Measurements from ENCODE around the gene ASB2.

ASB2 gene

DNA sequence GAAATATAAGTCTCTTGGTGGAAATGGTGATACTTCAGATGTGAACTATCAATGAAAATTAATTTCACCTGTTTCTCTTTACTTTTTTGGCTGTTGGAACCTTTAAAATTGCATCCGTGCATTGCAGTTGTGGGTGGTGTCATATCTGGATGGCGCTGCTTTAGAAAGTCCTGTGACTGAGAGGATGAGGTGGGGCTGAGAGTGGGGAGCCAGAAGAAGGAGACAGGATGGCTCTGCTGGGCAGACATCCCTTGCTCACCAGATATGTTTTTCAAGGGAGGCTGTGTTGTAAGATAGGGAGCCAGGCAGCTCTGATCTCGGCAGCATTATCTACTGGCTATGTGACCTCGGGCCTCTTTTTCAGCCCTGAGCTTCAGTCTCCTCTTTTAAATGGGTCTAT lies 12.7 kb downstream of the ASB2 start:
- TF ChIP-seq, protein P1, sequence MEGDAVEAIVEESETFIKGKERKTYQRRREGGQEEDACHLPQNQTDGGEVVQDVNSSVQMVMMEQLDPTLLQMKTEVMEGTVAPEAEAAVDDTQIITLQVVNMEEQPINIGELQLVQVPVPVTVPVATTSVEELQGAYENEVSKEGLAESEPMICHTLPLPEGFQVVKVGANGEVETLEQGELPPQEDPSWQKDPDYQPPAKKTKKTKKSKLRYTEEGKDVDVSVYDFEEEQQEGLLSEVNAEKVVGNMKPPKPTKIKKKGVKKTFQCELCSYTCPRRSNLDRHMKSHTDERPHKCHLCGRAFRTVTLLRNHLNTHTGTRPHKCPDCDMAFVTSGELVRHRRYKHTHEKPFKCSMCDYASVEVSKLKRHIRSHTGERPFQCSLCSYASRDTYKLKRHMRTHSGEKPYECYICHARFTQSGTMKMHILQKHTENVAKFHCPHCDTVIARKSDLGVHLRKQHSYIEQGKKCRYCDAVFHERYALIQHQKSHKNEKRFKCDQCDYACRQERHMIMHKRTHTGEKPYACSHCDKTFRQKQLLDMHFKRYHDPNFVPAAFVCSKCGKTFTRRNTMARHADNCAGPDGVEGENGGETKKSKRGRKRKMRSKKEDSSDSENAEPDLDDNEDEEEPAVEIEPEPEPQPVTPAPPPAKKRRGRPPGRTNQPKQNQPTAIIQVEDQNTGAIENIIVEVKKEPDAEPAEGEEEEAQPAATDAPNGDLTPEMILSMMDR (IDR thresholded peaks at IDR 0.05; ENCODE audit: borderline replicate concordance, insufficient read depth, low read depth, low read length): no peak
- H3K4me3 ChIP-seq (ENCODE audit: low read depth, low read length): no peak overlapping the region

DNA sequence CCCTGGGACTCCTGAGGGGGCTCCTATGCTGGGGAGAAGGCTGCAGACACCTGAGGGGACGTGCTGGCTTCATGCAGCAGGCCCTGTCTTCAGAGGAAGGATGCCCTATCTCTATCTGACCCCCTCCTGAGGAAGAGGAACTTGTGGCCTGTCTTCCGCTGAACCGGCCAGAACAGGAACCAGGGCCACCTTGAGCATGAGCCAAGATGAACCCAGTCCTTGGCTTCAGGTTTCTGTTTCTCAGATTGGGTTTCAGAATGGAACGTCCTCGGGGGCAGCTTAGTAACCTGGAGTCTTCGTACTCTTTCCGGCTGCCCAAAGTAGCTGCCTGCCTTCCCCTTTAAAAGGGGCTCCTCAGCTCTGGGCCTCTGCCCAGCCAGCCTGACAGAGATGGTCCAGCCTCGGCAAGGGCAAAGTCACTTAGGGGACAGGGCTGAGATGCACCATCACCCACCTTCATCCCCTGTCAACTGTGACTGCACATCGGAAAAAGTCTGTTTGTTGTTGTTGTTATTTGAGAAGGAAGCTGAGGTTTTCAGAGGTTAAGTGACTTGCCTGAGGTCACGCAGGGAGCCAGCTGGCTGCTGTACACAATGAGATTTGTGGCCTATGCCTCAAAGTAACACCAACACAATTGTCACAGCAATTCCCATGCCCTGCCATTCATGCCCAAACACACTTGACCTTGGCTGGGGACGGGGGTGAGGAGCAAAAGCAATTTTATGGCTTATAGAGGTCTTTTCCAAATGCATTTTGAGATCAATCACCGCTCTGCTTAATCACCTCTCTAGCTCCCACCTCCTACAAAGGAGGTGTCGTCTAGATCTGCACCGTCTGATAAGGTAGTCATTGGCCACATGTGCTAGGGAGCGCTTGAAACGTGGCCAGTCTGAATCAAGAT lies 13.4 kb downstream of the ASB2 start:
- no peak overlapping the region for H3K4me3 ChIP-seq (ENCODE audit: low read depth, low read length)
- TF ChIP-seq, protein P1 (IDR thresholded peaks at IDR 0.05; ENCODE audit: borderline replicate concordance, insufficient read depth, low read depth, low read length): no peak

DNA sequence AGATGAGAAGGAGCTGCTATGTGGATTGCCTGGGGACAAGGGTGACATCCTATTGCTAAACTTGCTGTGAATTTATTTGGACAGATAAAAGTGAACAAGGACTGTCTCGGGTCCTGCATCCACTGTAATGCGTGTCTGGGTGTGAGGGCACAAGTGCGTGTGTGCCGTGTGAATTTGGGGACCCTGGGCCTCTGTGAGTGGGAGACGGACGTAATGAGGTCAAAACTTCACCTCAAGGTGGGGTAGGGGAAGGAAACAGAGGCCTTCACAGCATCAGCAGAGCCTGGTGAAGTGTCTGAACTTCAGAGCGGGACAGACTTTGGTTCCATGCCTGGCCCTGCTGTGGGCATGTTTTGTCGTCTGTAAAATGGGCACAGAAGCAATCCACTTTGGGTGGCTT lies 14.8 kb downstream of the ASB2 start:
- no peak overlapping the region for H3K4me3 ChIP-seq (ENCODE audit: low read depth, low read length)
- TF ChIP-seq, protein P1 (IDR thresholded peaks at IDR 0.05; ENCODE audit: borderline replicate concordance, insufficient read depth, low read depth, low read length): no peak

DNA sequence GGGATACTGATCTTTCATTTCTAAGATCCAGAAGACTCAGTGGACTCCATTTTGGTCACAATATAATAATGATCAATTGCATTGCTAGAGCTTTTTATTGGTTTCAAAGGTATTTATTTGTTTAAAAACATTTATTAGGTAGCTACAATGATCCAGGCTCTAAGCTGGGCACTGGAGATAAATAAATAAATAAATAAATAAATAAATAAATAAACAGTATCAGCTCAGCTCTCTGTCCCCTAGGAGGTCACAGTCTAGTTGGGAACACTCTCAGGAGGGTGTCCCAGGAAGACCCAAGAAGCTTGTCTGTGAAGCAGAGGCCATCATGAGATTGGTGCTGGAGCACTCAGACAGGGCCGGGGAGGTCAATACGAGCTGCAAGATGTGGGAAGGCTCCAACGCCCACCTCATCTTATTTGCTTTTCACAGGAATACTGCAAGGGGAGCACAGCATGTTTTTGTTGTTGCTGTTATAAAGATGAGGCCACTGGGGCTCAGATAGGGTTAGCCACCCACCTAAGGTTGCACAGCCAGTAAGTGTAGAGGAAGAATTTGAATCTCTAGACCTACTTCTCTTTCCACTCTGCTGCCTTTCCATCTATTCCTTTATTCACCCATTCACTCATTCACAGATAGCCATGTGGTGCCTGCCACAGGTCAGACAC lies 15.5 kb downstream of the ASB2 start:
- no peak overlapping the region for H3K4me3 ChIP-seq (ENCODE audit: low read depth, low read length)
- TF ChIP-seq, protein P1 (IDR thresholded peaks at IDR 0.05; ENCODE audit: borderline replicate concordance, insufficient read depth, low read depth, low read length): no peak

DNA sequence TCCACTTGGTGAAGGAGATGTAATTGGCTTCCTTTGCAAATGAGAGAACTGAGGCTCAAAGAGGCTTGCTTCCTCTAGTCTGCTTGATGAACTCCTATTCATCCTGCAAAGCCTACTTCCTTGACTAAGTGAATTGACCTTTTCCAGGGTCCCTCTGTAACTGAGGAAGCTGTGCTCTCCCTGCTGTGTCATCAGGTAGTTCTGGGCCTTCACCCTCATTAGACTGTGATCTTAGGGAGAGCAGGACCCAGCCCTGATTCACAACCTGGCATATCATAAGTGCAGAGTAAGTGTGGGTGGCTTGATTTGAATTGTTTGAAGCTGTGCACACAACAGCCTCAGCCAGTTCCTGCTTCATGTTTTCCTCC lies 16.3 kb downstream of the ASB2 start:
- TF ChIP-seq, protein P1 (IDR thresholded peaks at IDR 0.05; ENCODE audit: borderline replicate concordance, insufficient read depth, low read depth, low read length): no peak
- H3K4me3 ChIP-seq (ENCODE audit: low read depth, low read length): no peak overlapping the region

DNA sequence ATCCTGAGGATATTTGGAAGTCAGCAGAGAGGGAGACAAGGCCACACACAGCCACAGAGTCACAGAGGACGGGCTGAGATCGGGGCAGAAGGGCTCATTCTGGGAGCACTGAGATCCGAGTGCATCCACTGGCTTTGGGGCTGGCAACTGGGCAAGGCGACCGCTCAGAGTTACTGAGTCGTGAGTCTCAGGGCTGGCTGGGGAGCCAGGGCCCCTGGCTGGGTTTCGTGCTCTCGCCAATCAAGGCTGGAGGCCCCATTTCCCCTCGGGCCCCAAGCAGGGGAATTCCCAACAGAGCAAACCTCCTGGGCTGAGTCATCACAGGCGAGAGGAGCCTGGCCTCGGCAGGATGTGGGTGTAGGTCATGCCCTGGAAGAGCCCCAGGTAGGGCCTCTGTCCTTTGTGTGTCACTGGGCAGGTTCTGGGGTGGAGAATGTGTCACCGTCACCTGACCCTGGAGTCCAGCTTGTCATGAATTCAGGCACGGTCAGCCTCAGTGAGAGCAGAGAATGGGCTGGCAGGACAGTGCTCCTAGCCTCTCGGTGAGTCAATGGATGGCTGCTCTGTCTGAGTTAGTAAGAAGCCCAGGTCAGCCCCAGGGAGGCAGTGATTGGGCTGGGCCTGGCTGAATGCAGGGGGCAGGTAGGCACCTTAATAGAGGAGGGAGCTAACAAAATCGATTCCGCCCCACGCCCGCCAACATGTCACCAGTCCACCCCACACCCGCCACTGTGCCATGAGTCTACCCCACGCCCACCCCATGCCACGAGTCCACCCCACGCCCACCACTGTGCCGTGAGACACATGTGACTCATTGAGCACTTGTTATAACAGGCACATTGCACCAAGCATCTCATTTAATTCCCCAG lies 16.9 kb downstream of the ASB2 start:
- TF ChIP-seq, protein P1 (IDR thresholded peaks at IDR 0.05; ENCODE audit: borderline replicate concordance, insufficient read depth, low read depth, low read length): no peak
- no peak overlapping the region for H3K4me3 ChIP-seq (ENCODE audit: low read depth, low read length)

Data from GM12875 (cell line).